Fibroblast of pulmonary artery (primary cell): Measurements from ENCODE around the gene NFS1.

ENCODE experiments used
- DNase-seq: peaks from one replicate; pipeline ENCODE4 v3.0.0-alpha.2; 2010; ENCODE audit warnings: low read depth
- H3K4me3 ChIP-seq: replicated peaks from 2 replicates; pipeline ENCODE4 v1.5.1; 2011; ENCODE audit warnings: low read depth, mild to moderate bottlenecking, control low read depth, low read length, moderate library complexity
- TF ChIP-seq, protein P1 (sequence below): IDR thresholded peaks from 2 replicates; pipeline ENCODE4 v1.5.1; 2011; ENCODE audit warnings: mild to moderate bottlenecking, control low read depth, low read length, inconsistent platforms; ENCODE audit errors: missing control alignments

The NFS1 gene

DNA sequence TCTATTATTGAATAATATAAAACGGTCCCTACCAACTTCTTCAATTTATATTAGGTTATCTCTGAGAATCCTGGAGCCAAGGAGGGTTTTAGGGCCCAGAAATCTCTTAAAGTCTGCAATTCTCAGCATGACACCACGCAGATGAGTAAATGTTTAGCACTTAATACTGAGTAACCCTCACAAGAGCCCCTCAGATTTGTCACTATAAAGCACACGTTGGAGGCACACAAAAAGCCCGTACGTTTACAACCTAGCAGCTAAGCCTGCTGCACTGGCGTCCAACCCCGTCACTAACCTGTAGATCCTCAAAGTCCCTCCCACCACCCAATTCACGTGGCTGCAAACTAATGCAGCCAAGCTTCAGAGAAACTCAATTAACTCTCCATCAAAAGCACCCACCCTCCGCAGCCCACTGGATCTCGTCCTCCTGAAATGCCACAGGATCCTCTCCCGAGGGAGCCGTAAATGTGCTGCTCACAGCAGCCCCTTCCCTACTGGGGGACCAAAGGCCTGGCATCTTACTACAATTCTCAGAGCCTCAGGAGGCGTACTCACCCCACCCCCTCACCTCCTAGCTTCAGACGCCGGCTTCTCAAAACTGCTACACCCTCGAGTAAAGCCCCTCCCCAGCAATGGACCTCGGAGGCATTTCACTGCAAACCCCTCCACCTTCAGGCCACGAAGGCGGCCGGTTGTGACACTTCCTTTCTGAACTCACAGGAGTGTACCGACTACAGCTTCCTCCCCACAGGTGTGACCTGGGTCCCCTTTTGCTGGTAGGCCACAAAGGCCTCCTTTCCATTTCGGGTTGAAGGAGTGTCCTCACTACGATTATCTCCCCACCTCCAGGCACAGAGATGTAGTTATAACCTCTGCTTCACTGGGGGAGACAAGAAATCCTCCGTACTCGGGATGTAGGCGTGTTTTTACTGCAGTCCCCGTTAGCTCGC lies 35.4 kb downstream of the NFS1 start:
- peak overlapping the region; percentile 67 for H3K4me3 ChIP-seq
- TF ChIP-seq, protein P1, sequence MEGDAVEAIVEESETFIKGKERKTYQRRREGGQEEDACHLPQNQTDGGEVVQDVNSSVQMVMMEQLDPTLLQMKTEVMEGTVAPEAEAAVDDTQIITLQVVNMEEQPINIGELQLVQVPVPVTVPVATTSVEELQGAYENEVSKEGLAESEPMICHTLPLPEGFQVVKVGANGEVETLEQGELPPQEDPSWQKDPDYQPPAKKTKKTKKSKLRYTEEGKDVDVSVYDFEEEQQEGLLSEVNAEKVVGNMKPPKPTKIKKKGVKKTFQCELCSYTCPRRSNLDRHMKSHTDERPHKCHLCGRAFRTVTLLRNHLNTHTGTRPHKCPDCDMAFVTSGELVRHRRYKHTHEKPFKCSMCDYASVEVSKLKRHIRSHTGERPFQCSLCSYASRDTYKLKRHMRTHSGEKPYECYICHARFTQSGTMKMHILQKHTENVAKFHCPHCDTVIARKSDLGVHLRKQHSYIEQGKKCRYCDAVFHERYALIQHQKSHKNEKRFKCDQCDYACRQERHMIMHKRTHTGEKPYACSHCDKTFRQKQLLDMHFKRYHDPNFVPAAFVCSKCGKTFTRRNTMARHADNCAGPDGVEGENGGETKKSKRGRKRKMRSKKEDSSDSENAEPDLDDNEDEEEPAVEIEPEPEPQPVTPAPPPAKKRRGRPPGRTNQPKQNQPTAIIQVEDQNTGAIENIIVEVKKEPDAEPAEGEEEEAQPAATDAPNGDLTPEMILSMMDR, result no peak
- peak; percentile 26 for DNase-seq

DNA sequence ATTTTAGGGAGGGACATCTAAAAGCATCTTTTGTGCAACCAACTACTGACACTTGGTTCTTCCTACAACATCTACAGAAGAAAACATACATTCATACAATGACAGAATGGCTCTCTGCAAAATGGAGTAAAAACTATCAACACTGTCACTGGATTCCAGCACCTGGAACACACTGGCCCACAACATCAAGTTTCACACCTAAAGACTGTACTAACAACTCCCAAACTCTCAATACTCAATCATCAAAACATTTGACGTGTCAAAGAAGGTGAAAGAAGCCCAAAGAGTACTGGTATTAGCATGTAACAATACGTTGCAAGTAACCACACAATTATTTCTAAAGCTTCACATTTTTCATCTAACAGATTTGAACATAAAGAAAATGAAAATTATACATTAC lies 36.6 kb downstream of the NFS1 start:
- DNase-seq, result no peak
- TF ChIP-seq, protein P1, result no peak
- peak overlapping the region; percentile 67 for H3K4me3 ChIP-seq

DNA sequence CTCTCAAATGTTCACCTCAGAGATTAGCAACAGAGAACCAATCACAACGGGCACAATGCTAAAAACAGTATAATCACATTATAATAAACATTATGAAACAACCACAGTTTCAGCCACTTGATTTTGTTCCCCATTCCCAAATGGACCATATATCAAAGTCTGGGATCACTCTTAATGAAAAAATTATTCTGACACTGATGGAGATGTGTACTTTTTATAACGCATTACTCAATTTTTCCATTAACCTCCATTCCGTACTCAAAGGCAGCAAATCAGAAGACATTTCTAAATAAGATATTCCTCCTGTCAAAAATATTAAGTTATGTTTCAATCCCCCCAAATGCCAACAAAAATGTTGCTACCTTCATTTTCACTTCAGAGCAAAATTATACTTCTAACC lies 37.2 kb downstream of the NFS1 start:
- TF ChIP-seq, protein P1, result no peak
- DNase-seq, result no peak
- H3K4me3 ChIP-seq, result peak overlapping the region; percentile 67

DNA sequence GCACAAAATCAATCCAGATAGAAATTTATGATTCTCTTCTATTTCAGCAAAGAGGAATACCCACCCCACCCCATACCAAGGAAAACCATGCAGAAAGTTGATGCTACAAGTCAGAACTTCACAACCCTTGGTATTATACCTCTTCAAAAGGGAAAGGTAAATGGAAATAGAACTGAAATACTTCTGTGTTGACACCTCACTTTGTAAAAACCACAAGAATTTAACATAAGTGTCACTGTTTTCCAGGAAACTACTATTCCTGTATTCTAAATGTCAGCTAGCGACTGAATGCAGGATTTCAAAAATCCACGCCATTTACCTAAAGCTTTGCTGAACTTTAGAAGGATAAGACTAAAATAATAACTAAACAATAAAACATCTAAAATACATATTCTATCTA lies 38.1 kb downstream of the NFS1 start:
- H3K4me3 ChIP-seq, result no peak overlapping the region
- DNase-seq, result no peak
- TF ChIP-seq, protein P1, result no peak

DNA sequence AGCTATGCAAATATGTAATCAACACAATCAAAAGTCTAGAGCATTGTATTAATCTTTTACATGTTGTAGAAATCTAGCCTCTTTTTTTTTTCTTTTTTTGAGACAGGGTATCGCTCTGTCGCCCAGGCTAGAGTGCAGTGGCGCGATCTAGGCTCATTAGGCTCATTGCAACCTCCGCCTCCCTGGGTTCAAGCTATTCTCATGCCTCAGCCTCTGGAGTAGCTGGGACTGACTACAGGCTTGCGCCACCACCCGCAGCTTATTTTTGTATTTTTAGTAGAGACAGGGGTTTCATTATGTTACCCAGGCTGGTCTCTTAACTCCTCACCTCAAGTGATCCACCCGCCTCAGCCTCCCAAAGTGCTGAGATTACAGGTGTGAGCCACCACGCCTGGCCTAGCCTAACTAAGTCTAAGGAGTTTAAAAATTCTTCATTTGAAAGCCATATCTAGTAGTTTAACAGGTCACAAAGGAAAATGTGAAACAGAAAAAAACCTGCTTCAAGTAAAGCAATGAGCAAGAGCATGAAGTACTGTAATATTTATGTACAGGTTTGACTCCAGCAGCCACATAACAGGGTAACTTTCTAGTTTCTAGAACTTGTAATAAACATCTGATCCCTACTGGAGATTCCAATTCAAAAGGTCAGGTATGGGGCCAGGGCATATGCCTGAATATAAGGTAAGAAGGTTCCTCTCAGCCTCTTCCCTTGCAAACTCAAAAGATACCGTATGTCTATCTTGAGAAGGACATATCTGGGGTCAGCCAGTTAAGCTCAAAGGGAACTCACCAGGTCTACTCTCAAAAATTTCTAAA lies 38.8 kb downstream of the NFS1 start:
- TF ChIP-seq, protein P1, result no peak
- H3K4me3 ChIP-seq, result no peak overlapping the region
- no peak for DNase-seq

DNA sequence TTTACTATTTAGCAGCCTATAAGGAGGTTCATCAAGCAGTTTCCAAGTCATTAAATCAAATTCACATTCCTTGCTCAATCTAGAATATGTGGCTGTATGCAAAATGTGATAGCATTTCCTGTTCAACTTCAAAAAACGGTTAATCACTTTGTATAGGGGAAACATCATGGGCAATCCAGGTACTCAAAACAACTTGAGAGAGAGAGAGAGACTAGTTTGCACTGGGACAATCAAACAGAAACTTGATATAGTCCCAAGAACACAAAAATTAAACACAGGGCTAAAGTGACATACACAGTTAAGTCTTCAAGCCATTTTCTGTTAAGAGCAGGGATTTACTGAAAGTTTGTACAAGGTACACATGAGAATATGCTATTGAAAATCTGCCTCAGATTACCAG lies 41.9 kb downstream of the NFS1 start:
- H3K4me3 ChIP-seq, result no peak overlapping the region
- no peak for DNase-seq
- TF ChIP-seq, protein P1, result no peak
